Measurements from ENCODE around the gene CES2. TPM values are rescaled to one million over a fixed set of nuclear protein-coding genes. Genes with fewer than 3 reads are reported as not detected.

Gene CES2
- total RNA-seq, 2 experiments from 2014 or later, result 59.3 to 62.6 TPM

- peaks cover 47% of the 10 kb centered on the region for H3K36me3 ChIP-seq (ENCODE audit: insufficient read depth, low read length)
- no peaks in the 10 kb centered on the region for H3K9me3 ChIP-seq (ENCODE audit: control insufficient read depth in 1 of 2, insufficient read depth in 1 of 2, low read length in 2 of 2)
- peaks cover 57% of the 10 kb centered on the region for H3K4me1 Mint-ChIP-seq (ENCODE audit: low read depth)
- H3K36me3 Mint-ChIP-seq (ENCODE audit: low read depth), result peaks cover 83% of the 10 kb centered on the region
- ChIA-PET CTCF (interaction anchor here (1.2 kb wide), 1 partner anchor 17 kb away, joined by 3 read pairs; no protein-coding TSS in a partner anchor), POLR2A (no interaction called here)
- peak overlapping the region; percentile 97 for H3K27ac Mint-ChIP-seq
- peak overlapping the region; percentile 98 for H3K4me3 Mint-ChIP-seq
- no peak overlapping the region for H3K27ac ChIP-seq (ENCODE audit: low read depth in 1 of 2, low read length in 2 of 2)
- H3K4me1 ChIP-seq (ENCODE audit: insufficient read depth, low read length), result peaks cover 46% of the 10 kb centered on the region
- ATAC-seq (ENCODE audit: poor library complexity), result no peak
- H3K4me3 ChIP-seq (ENCODE audit: low read length), result no peak overlapping the region
- TF ChIP-seq CTCF (IDR thresholded peaks at IDR 0.05), result no peak
- intact Hi-C loops (cut with DNase I, micrococcal nuclease), result no loop called here
- no peaks in the 10 kb centered on the region for H3K9me3 Mint-ChIP-seq
- DNase-seq, result no peak
- H3K27me3 ChIP-seq (ENCODE audit: control insufficient read depth in 1 of 2, insufficient read depth in 2 of 2, low read length in 2 of 2), result no peaks in the 10 kb centered on the region
- no peaks in the 10 kb centered on the region for H3K27me3 Mint-ChIP-seq
Observed at GRCh38 chr16:66936889-66937554, 1.7 kb downstream of the CES2 start.

GRCh38 chr16:66937725-66938337 is 2.5 kb downstream of the CES2 start:
- H3K4me3 ChIP-seq (ENCODE audit: low read length), result no peak overlapping the region
- POLR2A ChIA-PET, result no interaction called here
- H3K9me3 ChIP-seq (ENCODE audit: control insufficient read depth in 1 of 2, insufficient read depth in 1 of 2, low read length in 2 of 2), result no peaks in the 10 kb centered on the region
- H3K27me3 ChIP-seq (ENCODE audit: control insufficient read depth in 1 of 2, insufficient read depth in 2 of 2, low read length in 2 of 2), result no peaks in the 10 kb centered on the region
- CTCF ChIA-PET, result interaction anchor here (1.0 kb wide), 1 partner anchor 10 kb away, joined by 3 read pairs; no protein-coding TSS in a partner anchor
- Mint-ChIP-seq H3K36me3 (ENCODE audit: low read depth) (peaks cover 83% of the 10 kb centered on the region), H3K27ac (peak overlapping the region; percentile 97), H3K4me1 (ENCODE audit: low read depth) (peaks cover 49% of the 10 kb centered on the region), H3K27me3 (no peaks in the 10 kb centered on the region), H3K9me3 (no peaks in the 10 kb centered on the region), H3K4me3 (peak overlapping the region; percentile 98)
- peaks cover 38% of the 10 kb centered on the region for H3K4me1 ChIP-seq (ENCODE audit: insufficient read depth, low read length)
- intact Hi-C loops (cut with DNase I, micrococcal nuclease), result no loop called here
- H3K36me3 ChIP-seq (ENCODE audit: insufficient read depth, low read length), result peaks cover 50% of the 10 kb centered on the region
- TF ChIP-seq CTCF (IDR thresholded peaks at IDR 0.05), result no peak
- no peak overlapping the region for H3K27ac ChIP-seq (ENCODE audit: low read depth in 1 of 2, low read length in 2 of 2)
- no peak for ATAC-seq (ENCODE audit: poor library complexity)
- DNase-seq, result no peak

GRCh38 chr16:66939366-66939765 is 4.0 kb downstream of the CES2 start:
- Mint-ChIP-seq H3K36me3 (ENCODE audit: low read depth) (peaks cover 81% of the 10 kb centered on the region), H3K4me3 (no peak overlapping the region), H3K27me3 (no peaks in the 10 kb centered on the region), H3K27ac (no peak overlapping the region), H3K9me3 (no peaks in the 10 kb centered on the region), H3K4me1 (ENCODE audit: low read depth) (peaks cover 34% of the 10 kb centered on the region)
- ATAC-seq (ENCODE audit: poor library complexity), result no peak
- Histone ChIP-seq H3K9me3 (ENCODE audit: control insufficient read depth in 1 of 2, insufficient read depth in 1 of 2, low read length in 2 of 2) (no peaks in the 10 kb centered on the region), H3K27me3 (ENCODE audit: control insufficient read depth in 1 of 2, insufficient read depth in 2 of 2, low read length in 2 of 2) (no peaks in the 10 kb centered on the region), H3K4me1 (ENCODE audit: insufficient read depth, low read length) (peaks cover 28% of the 10 kb centered on the region), H3K36me3 (ENCODE audit: insufficient read depth, low read length) (peaks cover 60% of the 10 kb centered on the region), H3K27ac (ENCODE audit: low read depth in 1 of 2, low read length in 2 of 2) (no peak overlapping the region), H3K4me3 (ENCODE audit: low read length) (no peak overlapping the region)
- TF ChIP-seq CTCF (IDR thresholded peaks at IDR 0.05), result no peak
- ChIA-PET POLR2A (no interaction called here), CTCF (no interaction called here)
- intact Hi-C loops (cut with DNase I, micrococcal nuclease), result no loop called here
- DNase-seq, result no peak
